ENCODE results near the gene CCDC137.
"Not testable (repeated sequence)": the region's sequence is repeated elsewhere in the genome, so short reads cannot be mapped to it uniquely, and the experiment has no call there.

Gene CCDC137

DNA sequence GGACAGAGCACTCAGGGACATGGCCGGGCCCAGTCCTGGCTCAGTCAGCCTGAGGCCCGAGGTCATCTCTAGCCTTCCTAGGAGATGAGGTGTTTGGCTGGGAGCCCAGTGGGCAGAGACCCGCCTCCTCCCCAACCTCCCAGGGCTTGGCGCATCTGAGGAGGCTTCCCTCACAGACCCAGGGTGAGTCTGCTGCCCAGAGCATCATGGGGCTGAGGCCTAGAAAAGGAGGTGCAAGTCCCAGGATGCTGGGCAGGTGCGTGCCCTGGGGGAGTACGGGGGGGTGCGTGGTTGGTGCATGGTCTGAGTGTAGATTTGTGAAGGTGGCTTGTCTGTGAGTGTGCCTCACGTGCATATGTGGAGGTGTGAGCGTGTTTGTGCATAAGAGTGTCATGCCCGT, 14.8 kb upstream of the CCDC137 start:
- no peak for DNase-seq

GRCh38 chr17:81652906-81653771, 13.4 kb upstream of the CCDC137 start:
- no peak for DNase-seq

DNA sequence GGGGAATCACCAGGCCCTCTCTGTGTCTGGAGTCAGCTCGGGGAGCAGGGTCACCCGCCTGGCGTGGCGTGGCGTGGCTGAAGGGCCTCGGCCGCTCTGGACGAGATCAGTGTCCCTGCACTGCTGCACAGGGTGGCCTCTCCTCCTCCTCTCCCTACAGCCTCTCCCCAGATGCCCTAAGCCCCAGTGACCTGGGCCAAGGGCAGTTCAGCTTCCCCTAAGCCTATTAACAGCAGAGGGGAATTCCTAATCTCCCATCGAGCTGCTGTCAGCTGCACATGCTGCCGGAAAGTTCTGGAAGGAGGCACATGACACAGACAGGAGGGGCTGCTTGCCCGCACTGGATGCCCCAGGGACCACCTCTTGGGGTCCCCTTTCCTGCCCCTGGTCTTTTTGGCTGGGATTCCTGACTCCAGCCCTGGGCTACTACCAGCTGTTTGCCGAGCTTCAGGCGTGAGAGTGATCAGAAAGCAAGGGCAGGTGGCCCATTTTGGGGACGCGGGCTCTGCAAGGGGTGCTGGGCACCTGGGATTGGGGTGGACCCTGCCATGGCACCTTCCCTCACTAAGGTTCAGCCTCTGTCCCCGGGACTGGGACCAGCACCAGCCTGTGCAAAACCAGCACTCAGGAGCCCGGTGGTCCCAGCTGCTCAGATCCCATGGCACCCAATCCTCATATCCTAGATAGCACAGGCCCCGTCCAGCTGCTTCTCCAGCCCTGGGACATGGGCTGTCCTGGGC, 11.0 kb upstream of the CCDC137 start:
- no peak for DNase-seq

GRCh38 chr17:81656118-81656743, 10.3 kb upstream of the CCDC137 start, which contains the start of gene PDE6G:
Gene PDE6G (minus strand): TSS chr17:81656542. CDS start chr17:81653305, 3,237 bp downstream.
- no peak for DNase-seq

GRCh38 chr17:81656835-81657234, 9.7 kb upstream of the CCDC137 start:
- no peak for DNase-seq

DNA sequence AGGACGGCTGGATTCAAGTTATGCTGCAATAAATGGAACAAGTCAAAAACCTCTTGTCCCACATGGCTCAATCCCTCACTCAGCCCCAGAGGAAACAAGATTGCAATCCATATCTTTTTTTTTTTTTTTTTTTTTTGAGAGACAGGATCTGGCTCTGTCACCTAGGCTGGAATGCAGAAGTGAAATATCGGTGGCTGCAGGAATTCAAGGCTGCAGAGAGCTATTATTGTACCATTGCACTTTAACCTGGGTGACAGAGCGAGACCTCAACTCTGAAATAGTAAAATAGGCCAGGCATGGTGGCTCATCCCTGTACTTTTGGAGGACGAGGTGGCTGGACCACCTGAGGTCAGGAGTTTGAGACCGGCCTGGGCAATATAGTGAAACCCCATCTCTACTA, 7.5 kb upstream of the CCDC137 start:
- no peak for DNase-seq

GRCh38 chr17:81660441-81660840, 6.1 kb upstream of the CCDC137 start:
- DNase-seq, result no peak

DNA sequence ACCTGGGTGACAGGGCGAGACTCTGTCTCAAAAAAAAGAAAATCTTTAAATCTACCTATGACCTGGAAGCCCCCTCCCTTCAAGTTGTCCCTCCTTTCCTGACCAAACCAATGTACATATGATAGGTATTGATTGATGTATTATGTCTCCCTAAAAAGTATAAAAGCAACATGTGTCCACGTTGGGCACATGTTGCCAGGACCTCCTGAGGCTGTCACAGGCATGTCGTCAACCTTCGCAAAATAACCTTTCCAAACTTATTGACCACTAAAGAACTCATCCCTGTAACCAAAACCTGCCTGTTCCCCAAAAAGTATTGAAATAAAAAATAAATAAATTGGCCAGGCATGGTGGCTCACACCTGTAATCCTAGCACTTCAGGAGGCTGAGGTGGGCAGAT, 4.5 kb upstream of the CCDC137 start:
- no peak for DNase-seq

GRCh38 chr17:81664051-81664470, 2.5 kb upstream of the CCDC137 start:
- DNase-seq, result no peak

DNA sequence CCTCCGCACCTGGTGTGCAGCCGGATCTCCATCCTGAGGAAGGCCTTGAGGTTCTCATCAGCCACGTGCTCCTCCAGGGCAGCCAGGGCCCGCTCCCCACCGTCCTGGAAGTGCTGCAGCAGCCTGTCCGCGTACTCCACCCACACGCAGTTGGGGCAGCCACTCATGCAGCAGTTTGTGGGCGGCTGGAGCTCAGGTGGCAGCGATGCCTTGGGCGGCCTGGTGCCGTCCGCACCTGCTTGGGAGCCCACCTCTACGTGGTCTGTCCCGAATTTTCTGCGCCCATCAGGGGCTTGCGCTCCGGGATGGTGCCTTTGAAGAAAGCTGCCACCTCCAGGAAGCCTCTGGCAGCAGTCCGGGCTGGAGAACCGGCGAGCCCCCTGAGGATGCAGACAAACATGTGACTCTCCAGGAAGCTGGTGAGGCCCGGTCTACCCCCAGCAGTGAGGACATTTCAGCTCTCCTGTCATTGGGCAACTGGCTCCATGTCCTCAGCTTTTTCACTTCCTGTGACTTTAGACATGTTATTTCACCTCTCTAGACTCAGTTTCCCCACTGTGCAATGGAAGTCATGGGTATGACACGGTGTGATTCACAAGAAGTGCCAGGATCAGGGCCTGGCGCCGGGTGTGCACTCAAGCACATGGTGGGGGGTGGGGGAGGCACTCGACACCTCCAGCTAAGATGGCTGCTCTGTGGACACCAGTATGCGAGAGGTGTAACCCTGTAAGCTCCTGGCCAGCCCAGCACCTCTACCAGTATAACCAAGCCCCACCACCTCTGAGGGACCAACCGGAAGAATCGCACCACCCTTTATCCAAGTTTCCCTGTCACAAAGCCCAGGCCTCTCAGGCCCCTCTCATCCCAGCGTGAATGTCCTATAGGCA, 1.1 kb upstream of the CCDC137 start:
- no peak for DNase-seq

DNA sequence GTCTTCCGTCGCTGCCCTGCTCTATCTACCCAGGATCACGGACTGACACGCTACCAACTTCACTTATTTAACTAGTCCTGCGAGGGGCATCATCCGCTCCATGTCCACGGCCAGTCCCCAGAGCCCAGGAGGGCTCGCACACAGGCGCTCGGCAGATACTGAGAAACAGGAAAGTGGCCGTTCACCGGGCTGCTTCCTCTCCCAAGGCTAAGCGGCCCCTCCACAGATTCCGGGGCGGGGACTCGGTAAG, 520 bp upstream of the CCDC137 start:
- DNase-seq, result no peak

DNA sequence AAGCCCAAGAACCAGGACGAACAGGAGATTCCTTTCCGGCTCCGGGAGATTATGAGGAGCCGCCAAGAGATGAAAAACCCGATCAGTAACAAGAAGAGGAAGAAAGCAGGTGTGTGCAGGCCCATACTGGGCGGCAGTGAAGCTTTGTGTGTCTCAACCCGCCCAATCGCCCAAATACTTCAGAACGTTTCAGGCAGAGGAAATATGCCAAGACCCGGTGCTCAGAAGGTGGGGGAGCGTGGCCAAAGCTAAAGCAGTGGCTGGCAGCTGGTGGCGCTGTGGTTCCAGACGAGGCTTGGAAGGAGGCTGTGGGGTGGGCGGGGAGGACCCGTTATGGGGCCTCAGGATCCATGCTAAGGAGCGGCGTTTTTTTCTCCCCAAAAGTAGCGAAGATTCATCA, 1.2 kb downstream of the CCDC137 start:
- no peak for DNase-seq

DNA sequence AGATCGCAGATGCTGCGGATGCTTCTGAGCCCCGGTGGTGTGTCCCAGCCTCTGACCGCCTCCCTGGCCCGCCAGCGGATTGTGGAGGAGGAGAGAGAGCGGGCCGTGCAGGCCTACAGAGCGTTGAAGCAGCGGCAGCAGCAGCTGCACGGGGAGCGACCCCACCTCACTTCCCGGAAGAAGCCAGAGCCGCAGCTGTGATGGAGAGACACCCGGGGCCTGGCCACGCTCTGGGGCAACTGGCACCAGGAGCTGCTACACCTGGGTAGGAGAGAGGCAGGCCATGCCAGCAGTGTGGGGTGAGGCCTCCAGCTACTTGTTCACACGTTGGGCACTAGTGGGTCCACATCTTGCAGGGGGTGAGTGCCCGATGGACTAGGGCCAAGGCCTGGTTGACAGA, 6.0 kb downstream of the CCDC137 start:
- no peak for DNase-seq

GRCh38 chr17:81672954-81673353, 6.4 kb downstream of the CCDC137 start:
- no peak for DNase-seq

- DNase-seq, result no peak
Measured at GRCh38 chr17:81673561-81674258, 7.2 kb downstream of the CCDC137 start.

DNA sequence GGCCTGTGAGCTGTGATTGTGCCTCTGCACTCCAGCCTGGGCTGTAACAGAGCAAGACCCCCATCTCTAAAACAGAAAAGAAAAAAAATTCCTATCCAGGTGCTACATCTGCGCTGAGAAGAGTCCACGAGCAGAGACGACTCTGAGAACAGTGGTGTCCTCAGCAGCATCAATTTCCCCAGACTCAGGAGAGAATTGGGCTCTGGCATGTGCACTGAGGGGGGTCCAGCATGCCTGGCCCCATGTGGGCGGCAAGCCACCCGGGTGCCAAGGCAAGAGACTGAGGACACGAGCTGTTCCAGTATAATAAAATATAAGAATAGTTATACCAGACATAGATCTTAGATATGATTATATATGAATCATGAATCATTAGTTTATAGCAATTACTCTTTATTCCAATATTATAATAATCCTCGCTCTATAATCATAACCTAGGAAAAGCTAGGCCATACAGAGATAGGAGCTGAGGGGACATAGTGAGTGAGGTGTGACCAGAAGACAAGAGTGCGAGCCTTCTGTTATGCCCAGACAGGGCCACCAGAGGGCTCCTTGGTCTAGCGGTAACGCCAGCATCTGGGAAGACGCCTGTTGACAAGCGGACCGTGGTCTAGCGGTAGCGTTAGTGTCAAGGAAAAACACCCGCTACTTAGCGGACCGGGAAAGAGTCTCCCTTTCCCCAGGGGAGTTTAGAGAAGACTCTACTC, 9.1 kb downstream of the CCDC137 start:
- not testable (repeated sequence) for DNase-seq

- no peak for DNase-seq
Measured at GRCh38 chr17:81676906-81677305, 10.4 kb downstream of the CCDC137 start.

DNA sequence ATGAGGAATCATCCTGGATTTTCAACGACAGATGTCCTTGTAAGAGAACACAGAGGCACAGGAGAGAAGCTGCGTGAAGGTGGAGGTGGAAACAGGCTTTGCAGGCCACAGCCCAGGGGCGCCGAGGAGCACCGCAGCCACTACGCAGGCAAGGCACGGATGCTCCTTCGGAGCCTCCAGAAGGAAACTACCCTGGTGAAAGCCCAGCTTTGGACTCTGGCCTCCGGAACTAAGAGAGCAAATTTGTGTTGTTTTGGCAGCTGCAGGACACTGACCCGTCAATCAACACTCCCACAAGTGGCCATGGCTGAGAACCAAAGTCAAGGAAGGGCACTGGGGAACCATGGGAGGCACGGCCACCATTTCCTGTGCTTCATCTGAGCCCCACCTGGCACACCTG, 13.6 kb downstream of the CCDC137 start:
- no peak for DNase-seq

DNA sequence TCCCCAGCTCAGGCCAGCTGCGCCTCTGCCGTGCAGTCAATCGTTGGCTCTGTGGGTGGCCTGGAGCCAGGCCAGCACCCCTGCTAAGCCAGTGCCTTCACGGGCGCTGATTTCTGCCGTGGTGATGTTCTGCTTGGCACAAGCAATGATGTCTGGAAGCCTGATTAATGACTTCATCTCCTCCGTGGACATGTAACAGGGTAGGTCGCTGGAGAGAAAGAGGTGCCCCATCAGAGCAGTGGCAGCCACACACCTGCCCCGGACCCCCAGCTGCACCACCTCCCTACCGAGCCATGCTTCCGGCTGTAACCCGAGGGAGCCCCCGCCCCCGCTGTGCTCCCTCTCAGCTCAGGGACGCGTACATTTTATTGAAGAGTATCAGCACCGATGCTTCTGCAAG, 15.1 kb downstream of the CCDC137 start:
- DNase-seq, result no peak

GRCh38 chr17:81682565-81683207, 16.1 kb downstream of the CCDC137 start:
- DNase-seq, result no peak

- DNase-seq, result no peak
Measured at GRCh38 chr17:81683208-81683583, 16.7 kb downstream of the CCDC137 start.

Data from DMS153 (cell line).